WTC11 (cell line): Measurements from ENCODE around the gene ZDHHC14.

Source experiments
- CREB1 ChIP-seq: sonication (generic); formaldehyde crosslinking; IDR thresholded peaks from 2 replicates; pipeline ENCODE4 v1.8.0; 2023; ENCODE audit warnings: mild to moderate bottlenecking, missing genetic modification reagents
- PRRX2 ChIP-seq: fragments of 250-450 bp; sonication (Bioruptor Pico); IDR thresholded peaks from 2 replicates; pipeline ENCODE4 v1.8.0; 2021; ENCODE audit warnings: mild to moderate bottlenecking
- SMAD3 ChIP-seq: sonication (generic); formaldehyde crosslinking; IDR thresholded peaks from 2 replicates; pipeline ENCODE4 v1.8.0; 2022; ENCODE audit warnings: missing genetic modification reagents, mild to moderate bottlenecking, borderline replicate concordance
- TF ChIP-seq, protein P1 (sequence below): sonication (generic); formaldehyde crosslinking; IDR thresholded peaks from 2 replicates; pipeline ENCODE4 v1.8.1; 2023; ENCODE audit warnings: mild to moderate bottlenecking, missing genetic modification reagents, moderate library complexity
- TF ChIP-seq, protein P2 (sequence below): fragments of 200-600 bp; IDR thresholded peaks from 2 replicates; pipeline ENCODE4 v1.8.0; 2022; ENCODE audit warnings: antibody characterized with exemption

DNA sequence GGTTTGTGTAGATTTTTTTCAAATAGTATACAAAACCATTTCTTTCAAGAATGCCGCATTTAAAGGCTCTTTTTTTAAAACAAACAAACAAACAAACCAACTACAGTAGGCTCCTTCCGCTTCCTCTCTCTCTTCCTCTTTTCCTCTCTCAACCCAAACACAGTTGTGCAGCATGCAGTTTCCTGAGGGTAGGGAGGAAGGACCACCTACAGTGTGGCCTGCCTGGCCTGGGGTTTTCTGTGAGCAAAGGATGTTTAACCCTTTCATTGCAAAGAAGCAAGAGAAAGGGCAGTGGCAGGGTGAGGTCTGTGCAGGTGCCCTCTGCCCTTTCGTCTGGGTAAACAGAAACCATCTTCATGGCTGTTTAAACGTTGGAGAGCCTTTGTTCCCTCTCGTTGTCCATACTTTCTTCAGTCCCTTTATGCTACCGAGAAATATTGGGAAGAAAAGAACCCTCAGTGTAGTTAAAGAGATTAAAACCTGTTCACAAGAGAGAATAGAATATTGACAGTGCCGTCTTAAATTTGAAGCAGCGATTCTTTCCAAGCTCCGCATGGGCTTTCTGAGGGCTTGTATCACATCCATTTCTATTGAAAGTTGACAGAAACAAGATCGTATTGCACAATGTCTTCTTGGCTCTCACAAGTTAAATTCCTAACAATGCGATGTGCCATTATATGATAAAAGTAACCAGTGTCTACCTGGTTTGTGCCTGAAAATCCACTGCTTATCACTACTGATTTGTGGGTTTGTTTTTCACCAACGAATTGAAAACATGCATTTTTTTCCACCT lies 226.5 kb downstream of the ZDHHC14 start:
- no peak for TF ChIP-seq CREB1 (CRISPR knock-in tag)
- TF ChIP-seq, protein P1, sequence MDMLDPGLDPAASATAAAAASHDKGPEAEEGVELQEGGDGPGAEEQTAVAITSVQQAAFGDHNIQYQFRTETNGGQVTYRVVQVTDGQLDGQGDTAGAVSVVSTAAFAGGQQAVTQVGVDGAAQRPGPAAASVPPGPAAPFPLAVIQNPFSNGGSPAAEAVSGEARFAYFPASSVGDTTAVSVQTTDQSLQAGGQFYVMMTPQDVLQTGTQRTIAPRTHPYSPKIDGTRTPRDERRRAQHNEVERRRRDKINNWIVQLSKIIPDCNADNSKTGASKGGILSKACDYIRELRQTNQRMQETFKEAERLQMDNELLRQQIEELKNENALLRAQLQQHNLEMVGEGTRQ (CRISPR knock-in tag) = no peak
- no peak for TF ChIP-seq SMAD3 (CRISPR knock-in tag)
- TF ChIP-seq, protein P2, sequence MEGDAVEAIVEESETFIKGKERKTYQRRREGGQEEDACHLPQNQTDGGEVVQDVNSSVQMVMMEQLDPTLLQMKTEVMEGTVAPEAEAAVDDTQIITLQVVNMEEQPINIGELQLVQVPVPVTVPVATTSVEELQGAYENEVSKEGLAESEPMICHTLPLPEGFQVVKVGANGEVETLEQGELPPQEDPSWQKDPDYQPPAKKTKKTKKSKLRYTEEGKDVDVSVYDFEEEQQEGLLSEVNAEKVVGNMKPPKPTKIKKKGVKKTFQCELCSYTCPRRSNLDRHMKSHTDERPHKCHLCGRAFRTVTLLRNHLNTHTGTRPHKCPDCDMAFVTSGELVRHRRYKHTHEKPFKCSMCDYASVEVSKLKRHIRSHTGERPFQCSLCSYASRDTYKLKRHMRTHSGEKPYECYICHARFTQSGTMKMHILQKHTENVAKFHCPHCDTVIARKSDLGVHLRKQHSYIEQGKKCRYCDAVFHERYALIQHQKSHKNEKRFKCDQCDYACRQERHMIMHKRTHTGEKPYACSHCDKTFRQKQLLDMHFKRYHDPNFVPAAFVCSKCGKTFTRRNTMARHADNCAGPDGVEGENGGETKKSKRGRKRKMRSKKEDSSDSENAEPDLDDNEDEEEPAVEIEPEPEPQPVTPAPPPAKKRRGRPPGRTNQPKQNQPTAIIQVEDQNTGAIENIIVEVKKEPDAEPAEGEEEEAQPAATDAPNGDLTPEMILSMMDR = no peak
- TF ChIP-seq PRRX2 = no peak
